H1 (cell line): ENCODE results near the gene ZNF888. TPM values are rescaled to one million over a fixed set of nuclear protein-coding genes. Genes with fewer than 3 reads are reported as not detected.

Experiments used
- BACH1 ChIP-seq: IDR thresholded peaks from 2 replicates; pipeline ENCODE4 v1.6.1; 2012; ENCODE audit warnings: low read length, improper control_type of control experiment
- MAFK ChIP-seq: IDR thresholded peaks from 2 replicates; pipeline ENCODE4 v1.6.1; 2012; ENCODE audit warnings: low read depth, mild to moderate bottlenecking, improper control_type of control experiment, low read length
- polyA plus RNA-seq, 7 experiments: library from polyadenylated mRNA; depleted of rRNA in 3 of 7; stranded (reverse) in 5 of 7; unstranded in 2 of 7; fragments of >200 nt in 5 of 7; fragments of 200-250 nt in 2 of 7; gene quantifications; 1 replicate in 5 of 7; 2 replicates in 1 of 7; 4 replicates in 1 of 7; pipeline versions ENCODE4 v1.2.1 to v1.2.3, GENCODE V29; 2011 to 2013; ENCODE audit warnings: missing spikeins in 2 of 7, mixed read lengths in 2 of 7
- total RNA-seq: library from RNA; stranded (reverse); fragmentation: NEBNext Ultra II Directional; extraction: Animal tissue kit (Norgen Biotek cat#: 25700); gene quantifications from 2 replicates; pipeline ENCODE4 v1.2.1, GENCODE V29; 2021

ZNF888 gene
- total and polyA plus RNA-seq, 2 of the 8 experiments (the other 6 are each of a cell fraction or from before 2014, with no cell fraction given), result 1.1 to 8.6 TPM

DNA sequence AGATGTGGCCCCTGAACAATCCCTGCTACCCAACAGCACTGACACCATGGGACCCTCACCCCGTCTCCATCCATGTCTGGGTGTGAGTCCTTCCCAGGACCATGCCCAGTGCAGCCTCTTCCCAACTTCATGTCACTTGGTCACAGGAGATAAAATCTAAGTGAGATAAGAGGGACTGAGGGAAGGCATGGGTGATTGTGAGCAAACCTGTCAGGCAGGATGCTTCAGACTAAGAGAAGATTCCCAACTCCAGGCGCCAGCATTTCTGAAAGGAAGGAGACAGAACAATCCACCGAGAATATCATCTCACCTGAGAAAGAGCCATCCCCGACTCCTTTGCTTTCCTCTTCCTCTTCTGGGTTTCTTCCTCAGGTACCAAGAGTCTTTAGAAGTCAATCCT lies 33.3 kb downstream of the ZNF888 start (continued):
- TF ChIP-seq MAFK (no peak), BACH1 (no peak)
